ENCODE data around the gene ATP6AP2. TPM values are rescaled to one million over a fixed set of nuclear protein-coding genes. Genes with fewer than 3 reads are reported as not detected.

Gene ATP6AP2
- total and polyA plus RNA-seq, 2 experiments from 2014 or later = 131 to 158 TPM

DNA sequence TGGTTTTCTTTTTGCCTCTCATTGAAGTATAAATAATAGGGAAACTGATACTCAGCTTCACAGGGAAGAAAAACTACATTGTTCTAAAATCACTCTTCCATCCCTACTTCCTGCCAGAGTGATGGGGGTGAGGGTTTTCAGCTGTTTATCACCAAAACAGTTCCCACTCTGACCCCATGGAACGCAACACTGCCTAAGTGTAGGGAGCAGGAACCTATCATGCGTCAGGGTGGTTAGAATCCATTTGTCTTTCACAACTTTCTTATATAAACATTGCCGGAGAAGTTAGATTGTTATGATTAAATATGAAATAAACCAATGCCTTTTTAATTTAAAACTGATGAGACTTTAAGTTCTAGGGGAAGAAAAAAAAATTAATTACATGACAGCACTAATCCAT, 26.6 kb downstream of the ATP6AP2 start:
- DNase-seq (ENCODE audit: low spot score) = no peak
- 86% methylated on average over 3 of the region's 3 CpGs for WGBS (ENCODE audit: low lambda C conversion rate, missing lambda C conversion rate)
- H3K4me3 ChIP-seq = no peak overlapping the region
- H2AFZ ChIP-seq = no peak overlapping the region
- no peaks in the 10 kb centered on the region for H3K79me2 ChIP-seq
- H3K9me2 ChIP-seq (replicated peaks; ENCODE audit: insufficient read depth) = no peaks in the 10 kb centered on the region
- no peak overlapping the region for H3K27ac ChIP-seq
- no peaks in the 10 kb centered on the region for H4K20me1 ChIP-seq (ENCODE audit: insufficient read depth, poor library complexity, severe bottlenecking)
- H3K9me3 ChIP-seq (ENCODE audit: low read depth) = no peaks in the 10 kb centered on the region
- H3K4me1 ChIP-seq (ENCODE audit: insufficient read depth) = no peaks in the 10 kb centered on the region
- H3K27me3 ChIP-seq = no peaks in the 10 kb centered on the region
- TF ChIP-seq EZH2phosphoT487 (IDR thresholded peaks at IDR 0.05; ENCODE audit: low read depth, severe bottlenecking, unreplicated experiment) (no peak), EZH2 (IDR thresholded peaks at IDR 0.05; ENCODE audit: borderline replicate concordance) (no peak)
- TF ChIP-seq, protein P1, sequence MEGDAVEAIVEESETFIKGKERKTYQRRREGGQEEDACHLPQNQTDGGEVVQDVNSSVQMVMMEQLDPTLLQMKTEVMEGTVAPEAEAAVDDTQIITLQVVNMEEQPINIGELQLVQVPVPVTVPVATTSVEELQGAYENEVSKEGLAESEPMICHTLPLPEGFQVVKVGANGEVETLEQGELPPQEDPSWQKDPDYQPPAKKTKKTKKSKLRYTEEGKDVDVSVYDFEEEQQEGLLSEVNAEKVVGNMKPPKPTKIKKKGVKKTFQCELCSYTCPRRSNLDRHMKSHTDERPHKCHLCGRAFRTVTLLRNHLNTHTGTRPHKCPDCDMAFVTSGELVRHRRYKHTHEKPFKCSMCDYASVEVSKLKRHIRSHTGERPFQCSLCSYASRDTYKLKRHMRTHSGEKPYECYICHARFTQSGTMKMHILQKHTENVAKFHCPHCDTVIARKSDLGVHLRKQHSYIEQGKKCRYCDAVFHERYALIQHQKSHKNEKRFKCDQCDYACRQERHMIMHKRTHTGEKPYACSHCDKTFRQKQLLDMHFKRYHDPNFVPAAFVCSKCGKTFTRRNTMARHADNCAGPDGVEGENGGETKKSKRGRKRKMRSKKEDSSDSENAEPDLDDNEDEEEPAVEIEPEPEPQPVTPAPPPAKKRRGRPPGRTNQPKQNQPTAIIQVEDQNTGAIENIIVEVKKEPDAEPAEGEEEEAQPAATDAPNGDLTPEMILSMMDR (IDR thresholded peaks at IDR 0.05; ENCODE audit: poor library complexity) = no peak
- no peaks in the 10 kb centered on the region for H3K36me3 ChIP-seq (replicated peaks; ENCODE audit: insufficient read depth, low read depth)
- H3K4me2 ChIP-seq = no peak overlapping the region

DNA sequence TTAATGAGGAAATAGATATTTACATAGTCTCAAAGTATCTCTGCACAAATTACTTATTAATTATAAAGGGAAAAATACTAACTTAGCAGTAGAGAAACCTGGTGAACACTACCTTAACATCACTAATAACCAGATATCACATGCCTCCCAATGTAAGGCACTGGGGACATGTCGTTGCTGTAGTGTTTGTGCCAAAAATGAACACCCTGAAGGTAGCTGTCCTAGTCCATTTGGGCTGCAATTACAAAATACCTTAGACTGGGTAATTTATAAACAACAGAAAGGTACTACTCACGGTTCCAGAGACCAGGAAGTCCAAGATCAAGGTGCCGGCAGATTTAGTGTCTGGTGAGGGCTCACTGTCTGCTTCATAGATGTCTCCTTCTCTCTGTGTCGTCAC, 31.7 kb downstream of the ATP6AP2 start:
- WGBS (ENCODE audit: low lambda C conversion rate, missing lambda C conversion rate) = 65% methylated on average over 4 of the region's 4 CpGs
- TF ChIP-seq EZH2 (IDR thresholded peaks at IDR 0.05; ENCODE audit: borderline replicate concordance) (no peak), EZH2phosphoT487 (IDR thresholded peaks at IDR 0.05; ENCODE audit: low read depth, severe bottlenecking, unreplicated experiment) (no peak)
- TF ChIP-seq, protein P1 (IDR thresholded peaks at IDR 0.05; ENCODE audit: poor library complexity) = no peak
- H2AFZ ChIP-seq = no peak overlapping the region
- H4K20me1 ChIP-seq (ENCODE audit: insufficient read depth, poor library complexity, severe bottlenecking) = no peaks in the 10 kb centered on the region
- H3K4me2 ChIP-seq = no peak overlapping the region
- no peaks in the 10 kb centered on the region for H3K79me2 ChIP-seq
- no peak for DNase-seq (ENCODE audit: low spot score)
- H3K9me3 ChIP-seq (ENCODE audit: low read depth) = no peaks in the 10 kb centered on the region
- no peak overlapping the region for H3K4me3 ChIP-seq
- no peaks in the 10 kb centered on the region for H3K9me2 ChIP-seq (replicated peaks; ENCODE audit: insufficient read depth)
- H3K4me1 ChIP-seq (ENCODE audit: insufficient read depth) = no peaks in the 10 kb centered on the region
- H3K27ac ChIP-seq = no peak overlapping the region
- H3K36me3 ChIP-seq (replicated peaks; ENCODE audit: insufficient read depth, low read depth) = no peaks in the 10 kb centered on the region
- H3K27me3 ChIP-seq = no peaks in the 10 kb centered on the region

DNA sequence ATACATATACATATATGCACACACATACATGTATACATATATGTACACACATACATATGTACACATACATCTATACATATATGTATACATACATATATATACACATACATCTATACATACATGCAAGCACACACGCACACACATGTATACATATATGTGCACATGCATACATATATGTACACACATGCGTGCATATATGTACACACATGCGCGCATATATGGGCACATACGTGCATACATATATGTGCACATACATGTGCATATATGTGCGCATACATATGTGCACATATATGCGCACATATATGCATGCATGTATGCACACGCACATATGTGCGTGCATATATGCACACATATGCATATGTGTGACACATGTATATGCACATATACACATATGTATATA, 35.2 kb downstream of the ATP6AP2 start:
- no peaks in the 10 kb centered on the region for H4K20me1 ChIP-seq (ENCODE audit: insufficient read depth, poor library complexity, severe bottlenecking)
- H3K9me3 ChIP-seq (ENCODE audit: low read depth) = no peaks in the 10 kb centered on the region
- no peaks in the 10 kb centered on the region for H3K4me1 ChIP-seq (ENCODE audit: insufficient read depth)
- H3K79me2 ChIP-seq = no peaks in the 10 kb centered on the region
- H3K4me2 ChIP-seq = no peak overlapping the region
- H3K27me3 ChIP-seq = no peaks in the 10 kb centered on the region
- H3K4me3 ChIP-seq = no peak overlapping the region
- H3K9me2 ChIP-seq (replicated peaks; ENCODE audit: insufficient read depth) = no peaks in the 10 kb centered on the region
- 74% methylated on average over 9 of the region's 9 CpGs for WGBS (ENCODE audit: low lambda C conversion rate, missing lambda C conversion rate)
- no peak overlapping the region for H3K27ac ChIP-seq
- TF ChIP-seq EZH2 (IDR thresholded peaks at IDR 0.05; ENCODE audit: borderline replicate concordance) (no peak), EZH2phosphoT487 (IDR thresholded peaks at IDR 0.05; ENCODE audit: low read depth, severe bottlenecking, unreplicated experiment) (no peak)
- TF ChIP-seq, protein P1 (IDR thresholded peaks at IDR 0.05; ENCODE audit: poor library complexity) = no peak
- no peak overlapping the region for H2AFZ ChIP-seq
- no peaks in the 10 kb centered on the region for H3K36me3 ChIP-seq (replicated peaks; ENCODE audit: insufficient read depth, low read depth)
- no peak for DNase-seq (ENCODE audit: low spot score)

DNA sequence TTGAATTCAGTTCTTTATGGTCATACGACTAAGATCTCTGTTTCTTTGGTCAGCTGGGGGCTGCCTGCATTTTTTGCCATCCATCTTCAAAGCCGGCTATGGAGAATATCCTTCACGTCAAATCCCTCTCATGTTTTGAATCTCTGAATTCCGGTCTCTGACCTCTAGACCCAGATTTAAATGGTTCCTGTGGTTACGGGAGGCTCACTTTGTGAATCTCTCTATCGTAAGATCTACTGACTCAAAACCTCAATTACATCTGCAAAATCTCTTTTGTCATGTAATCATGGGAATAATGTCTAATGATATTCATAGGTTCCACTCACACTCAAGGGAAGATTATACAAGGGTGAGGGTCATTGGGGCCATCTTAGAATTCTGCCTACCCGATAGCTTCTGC, 36.8 kb downstream of the ATP6AP2 start:
- Histone ChIP-seq H3K4me2 (no peak overlapping the region), H4K20me1 (ENCODE audit: insufficient read depth, poor library complexity, severe bottlenecking) (no peaks in the 10 kb centered on the region), H3K9me3 (ENCODE audit: low read depth) (no peaks in the 10 kb centered on the region), H3K79me2 (no peaks in the 10 kb centered on the region), H3K4me3 (no peak overlapping the region), H3K36me3 (replicated peaks; ENCODE audit: insufficient read depth, low read depth) (no peaks in the 10 kb centered on the region), H3K4me1 (ENCODE audit: insufficient read depth) (no peaks in the 10 kb centered on the region), H2AFZ (no peak overlapping the region), H3K9me2 (replicated peaks; ENCODE audit: insufficient read depth) (no peaks in the 10 kb centered on the region), H3K27me3 (no peaks in the 10 kb centered on the region), H3K27ac (no peak overlapping the region)
- 87% methylated on average over 7 of the region's 7 CpGs for WGBS (ENCODE audit: low lambda C conversion rate, missing lambda C conversion rate)
- TF ChIP-seq, protein P1 (IDR thresholded peaks at IDR 0.05; ENCODE audit: poor library complexity) = no peak
- TF ChIP-seq EZH2phosphoT487 (IDR thresholded peaks at IDR 0.05; ENCODE audit: low read depth, severe bottlenecking, unreplicated experiment) (no peak), EZH2 (IDR thresholded peaks at IDR 0.05; ENCODE audit: borderline replicate concordance) (no peak)
- no peak for DNase-seq (ENCODE audit: low spot score)
